Prostate gland (tissue), 2 donors: ENCODE data around the gene PRKCG.

Experiments used
- POLR2A ChIP-seq: fragments of 450-650 bp; IDR thresholded peaks from one replicate; pipeline ENCODE4 v1.6.1; 2016; ENCODE audit warnings: antibody characterized with exemption, mild to moderate bottlenecking
- POLR2AphosphoS5 ChIP-seq: sonication (generic); formaldehyde crosslinking; IDR thresholded peaks from one replicate; pipeline ENCODE4 v1.6.1; 2017; ENCODE audit warnings: antibody characterized with exemption
- TF ChIP-seq, protein P1 (sequence below), 4 experiments: fragments of 200-600 bp in 2 of 4; fragments of 450-650 bp in 2 of 4; sonication (generic) in 2 of 4; IDR thresholded peaks; 1 replicate in 3 of 4; 2 replicates in 1 of 4; pipeline ENCODE4 v1.5.1; 2016 to 2019; ENCODE audit warnings: antibody characterized with exemption in 4 of 4, mild to moderate bottlenecking in 2 of 4, moderate library complexity in 2 of 4

GRCh38 chr19:53864308-53864836 lies 17.6 kb upstream of the PRKCG start:
- TF ChIP-seq POLR2A, result no peak
- TF ChIP-seq, protein P1, sequence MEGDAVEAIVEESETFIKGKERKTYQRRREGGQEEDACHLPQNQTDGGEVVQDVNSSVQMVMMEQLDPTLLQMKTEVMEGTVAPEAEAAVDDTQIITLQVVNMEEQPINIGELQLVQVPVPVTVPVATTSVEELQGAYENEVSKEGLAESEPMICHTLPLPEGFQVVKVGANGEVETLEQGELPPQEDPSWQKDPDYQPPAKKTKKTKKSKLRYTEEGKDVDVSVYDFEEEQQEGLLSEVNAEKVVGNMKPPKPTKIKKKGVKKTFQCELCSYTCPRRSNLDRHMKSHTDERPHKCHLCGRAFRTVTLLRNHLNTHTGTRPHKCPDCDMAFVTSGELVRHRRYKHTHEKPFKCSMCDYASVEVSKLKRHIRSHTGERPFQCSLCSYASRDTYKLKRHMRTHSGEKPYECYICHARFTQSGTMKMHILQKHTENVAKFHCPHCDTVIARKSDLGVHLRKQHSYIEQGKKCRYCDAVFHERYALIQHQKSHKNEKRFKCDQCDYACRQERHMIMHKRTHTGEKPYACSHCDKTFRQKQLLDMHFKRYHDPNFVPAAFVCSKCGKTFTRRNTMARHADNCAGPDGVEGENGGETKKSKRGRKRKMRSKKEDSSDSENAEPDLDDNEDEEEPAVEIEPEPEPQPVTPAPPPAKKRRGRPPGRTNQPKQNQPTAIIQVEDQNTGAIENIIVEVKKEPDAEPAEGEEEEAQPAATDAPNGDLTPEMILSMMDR (IDR thresholded peaks at IDR 0.05), result no peak
- TF ChIP-seq POLR2AphosphoS5, result no peak
